Heart left ventricle (tissue), 13 donors: ENCODE data around the gene EPHA5.

Source experiments
- POLR2A ChIP-seq, 2 donors: fragments of 450-650 bp; IDR thresholded peaks; one replicate each; pipeline ENCODE4 v1.6.1; 2017; ENCODE audit warnings: antibody characterized with exemption in 2 of 2, mild to moderate bottlenecking in 2 of 2, moderate library complexity in 2 of 2
- TF ChIP-seq, protein P1 (sequence below), 12 donors: fragments of 200-600 bp; sonication (generic) in 4 of 12; IDR thresholded peaks; one replicate each; pipeline versions ENCODE4 v1.5.0 to v1.8.0; 2018 to 2022; ENCODE audit warnings: antibody characterized with exemption in 12 of 12, mild to moderate bottlenecking in 5 of 12
- donor health status: ischemic (EF 13 %, LVEDD 7.1; RV severe dilation, severe dysfunction).
- donor health status: DM: no; HTN: yes; CAD: no.
- donor health status: DM: no; HTN: no; CAD: no.
- donor health status: ischemic (EF 25% LVEDD 6.9; RV normal size, moderate dysfunction).
- donor health status: ischemic (EF 25% LVEDD 5.7; RV mildly dilated, moderate dysfunction).
- donor health status: ischemic (EF 35%, LVEDD 5.7; RV mildly dilated, moderate dysfunction).
- donor health status: nonischemic (EF 11% LVEDD 7.7; RV severe dilation, severe dysfunction).
- donor health status: DM: yes; HTN: yes; CAD: no.
- donor health status: PGD.
- donor health status: ischemic (EF 29% LVEDD 5.4; RV normal size, mild dysfunction).
- donor health status: nonischemic (EF 23%, LVEDD 6.1; RV moderate dilation, normal function).

DNA sequence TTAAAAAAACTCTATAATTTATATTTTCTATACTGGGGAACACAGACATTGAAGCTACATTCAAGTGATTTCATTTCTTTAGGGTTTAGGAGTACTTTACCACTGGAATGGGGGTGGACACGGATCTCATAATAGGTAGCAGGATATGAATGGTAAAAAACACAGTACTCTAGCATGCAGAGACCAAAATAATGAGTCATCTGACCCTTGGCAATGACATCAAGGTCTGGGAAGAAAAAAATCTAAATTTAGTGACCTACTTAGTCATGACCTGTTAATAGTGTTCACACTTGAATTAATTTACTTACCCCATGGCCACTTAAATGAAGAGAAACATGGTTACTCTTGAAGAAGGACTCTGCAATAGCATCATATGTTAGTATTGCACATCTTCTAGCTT is 187.9 kb downstream of the EPHA5 start:
- TF ChIP-seq, protein P1, sequence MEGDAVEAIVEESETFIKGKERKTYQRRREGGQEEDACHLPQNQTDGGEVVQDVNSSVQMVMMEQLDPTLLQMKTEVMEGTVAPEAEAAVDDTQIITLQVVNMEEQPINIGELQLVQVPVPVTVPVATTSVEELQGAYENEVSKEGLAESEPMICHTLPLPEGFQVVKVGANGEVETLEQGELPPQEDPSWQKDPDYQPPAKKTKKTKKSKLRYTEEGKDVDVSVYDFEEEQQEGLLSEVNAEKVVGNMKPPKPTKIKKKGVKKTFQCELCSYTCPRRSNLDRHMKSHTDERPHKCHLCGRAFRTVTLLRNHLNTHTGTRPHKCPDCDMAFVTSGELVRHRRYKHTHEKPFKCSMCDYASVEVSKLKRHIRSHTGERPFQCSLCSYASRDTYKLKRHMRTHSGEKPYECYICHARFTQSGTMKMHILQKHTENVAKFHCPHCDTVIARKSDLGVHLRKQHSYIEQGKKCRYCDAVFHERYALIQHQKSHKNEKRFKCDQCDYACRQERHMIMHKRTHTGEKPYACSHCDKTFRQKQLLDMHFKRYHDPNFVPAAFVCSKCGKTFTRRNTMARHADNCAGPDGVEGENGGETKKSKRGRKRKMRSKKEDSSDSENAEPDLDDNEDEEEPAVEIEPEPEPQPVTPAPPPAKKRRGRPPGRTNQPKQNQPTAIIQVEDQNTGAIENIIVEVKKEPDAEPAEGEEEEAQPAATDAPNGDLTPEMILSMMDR (IDR thresholded peaks at IDR 0.05) = no peak
- no peak for TF ChIP-seq POLR2A (IDR thresholded peaks at IDR 0.05)
